ENCODE data around the gene CDT1. TPM values are rescaled to one million over a fixed set of nuclear protein-coding genes. Genes with fewer than 3 reads are reported as not detected.
A peak's percentile ranks its signal among the peaks of the same experiment; 100 is the strongest.

CDT1 gene
- total and polyA plus RNA-seq, 12 donors: 0.29 to 5.7 (median 1.6) TPM; not detected in 1

DNA sequence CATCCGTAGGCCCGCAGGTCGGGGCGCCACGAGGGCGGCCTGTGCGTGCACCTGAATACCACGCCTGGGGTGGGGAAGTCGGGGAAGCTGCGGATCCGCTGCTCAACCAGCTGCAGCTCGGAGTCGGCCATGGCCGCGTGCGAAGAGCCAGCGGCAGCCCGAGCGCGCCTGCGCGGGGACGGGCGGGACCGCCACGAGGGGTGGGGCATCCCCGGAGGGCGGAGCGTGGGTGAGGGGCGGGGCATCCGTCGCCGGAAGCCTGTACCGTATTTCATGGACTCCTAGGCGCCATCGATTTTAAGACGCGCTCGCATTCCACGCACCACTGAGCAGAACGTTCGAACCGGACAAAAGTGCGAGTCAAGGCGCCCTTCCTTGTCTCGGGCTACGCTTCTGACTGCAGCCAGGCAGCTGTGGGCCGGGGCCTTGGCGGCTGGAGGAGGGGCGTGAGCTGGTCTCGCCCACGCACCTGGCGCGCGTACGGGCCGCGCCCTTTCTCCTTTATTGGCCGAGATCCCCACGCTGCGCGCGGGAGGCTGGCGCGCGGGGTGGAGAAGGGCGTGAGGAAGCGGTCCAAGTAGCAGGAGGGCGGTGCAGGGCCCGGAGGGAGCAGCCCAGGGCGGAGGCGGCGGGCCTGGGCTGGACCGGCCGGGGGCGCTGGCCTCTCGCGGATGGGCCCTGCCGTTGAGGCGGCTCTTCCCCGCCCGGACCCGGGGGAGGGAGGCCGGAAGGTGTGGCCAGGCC lies 8.4 kb downstream of the CDT1 start, which contains the start of gene APRT:
TSS of gene APRT (minus strand) at position 160 of the 744 bp plus-strand sequence. CDS start at position 131, 29 bp downstream.
- peak in 5 of 6 experiments; percentile 11 to 45 (median 31) for TF ChIP-seq CTCF (IDR thresholded peaks at IDR 0.05)
- peak in 1 of 2 donors; percentile 67 for TF ChIP-seq POLR2A (IDR thresholded peaks at IDR 0.05)
- Histone ChIP-seq H3K4me3 (peak within 1 kb of the TSS; percentile 41 to 92 (median 54)), H3K4me1 (replicated peaks in 1 of 2) (peaks cover 23 to 29% of the 10 kb centered on the region in 2 donors), H3K27me3 (no peaks in the 10 kb centered on the region), H3K9me3 (replicated peaks in 1 of 3) (no peaks in the 10 kb centered on the region), H3K36me3 (replicated peaks in 1 of 2) (no peaks in the 10 kb centered on the region), H3K27ac (peak within 1 kb of the TSS; percentile 77 to 99 (median 91))
- intact Hi-C loops (cut with DNase I): no loop called here
- WGBS, 4 donors: 0% methylated on average over 23 to 84 of the region's 84 CpGs; no CpG with 5 or more reads in 1 of the 4 donors
- peak; percentile 95 to 98 (median 96) for DNase-seq

DNA sequence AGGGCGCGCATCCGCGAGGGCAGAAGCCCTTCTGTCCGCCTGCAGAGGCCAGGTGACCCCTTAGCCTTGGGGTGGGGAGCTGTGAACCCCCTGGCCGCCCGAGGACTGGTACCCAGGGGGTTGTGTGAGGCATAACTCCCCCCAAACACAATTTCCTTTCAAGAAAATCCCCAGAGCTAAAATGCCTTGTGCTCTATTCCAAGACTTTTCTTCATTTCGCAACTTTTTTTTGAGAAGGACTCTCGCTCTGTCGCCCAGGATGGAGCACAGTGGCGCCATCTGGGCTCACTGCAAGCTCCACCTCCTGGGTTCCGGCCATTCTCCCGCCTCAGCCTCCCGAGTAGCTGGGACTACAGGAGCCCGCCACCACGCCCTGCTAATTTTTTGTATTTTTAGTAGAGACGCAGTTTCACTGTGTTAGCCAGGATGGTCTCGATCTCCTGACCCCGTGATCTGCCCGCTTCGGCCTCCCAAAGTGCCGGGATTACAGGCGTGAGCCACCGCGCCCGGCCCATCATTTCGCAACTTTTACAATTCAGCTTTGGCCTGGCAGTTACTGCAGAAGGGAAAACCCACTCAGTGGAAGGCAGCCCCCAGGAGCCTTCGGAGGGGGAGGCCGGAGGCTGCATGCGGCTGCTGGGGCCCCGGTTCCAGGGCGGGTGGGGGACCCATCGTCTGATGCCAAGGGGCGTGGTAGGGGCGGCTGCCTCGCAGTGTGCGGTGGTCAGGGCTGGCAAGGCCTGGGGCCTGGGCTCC lies 9.1 kb downstream of the CDT1 start:
- peak overlapping the region; percentile 77 to 99 (median 91) for H3K27ac ChIP-seq
- peak; percentile 39 to 82 (median 69) for DNase-seq
- 42 to 50% (median 45%) methylated on average over 27 to 37 of the region's 37 CpGs for WGBS, 4 donors
- H3K4me1 ChIP-seq (replicated peaks in 1 of 2): peaks cover 23 to 29% of the 10 kb centered on the region in 2 donors
- TF ChIP-seq POLR2A (IDR thresholded peaks at IDR 0.05): no peak
- TF ChIP-seq CTCF (IDR thresholded peaks at IDR 0.05): peak in 1 of 6 experiments; percentile 12
- intact Hi-C loops (cut with DNase I): no loop called here
- H3K4me3 ChIP-seq: peak overlapping the region in 2 of 4 donors; percentile 26 to 92
- H3K27me3 ChIP-seq: no peaks in the 10 kb centered on the region
- no peaks in the 10 kb centered on the region for H3K36me3 ChIP-seq (replicated peaks in 1 of 2)
- no peaks in the 10 kb centered on the region for H3K9me3 ChIP-seq (replicated peaks in 1 of 3)

DNA sequence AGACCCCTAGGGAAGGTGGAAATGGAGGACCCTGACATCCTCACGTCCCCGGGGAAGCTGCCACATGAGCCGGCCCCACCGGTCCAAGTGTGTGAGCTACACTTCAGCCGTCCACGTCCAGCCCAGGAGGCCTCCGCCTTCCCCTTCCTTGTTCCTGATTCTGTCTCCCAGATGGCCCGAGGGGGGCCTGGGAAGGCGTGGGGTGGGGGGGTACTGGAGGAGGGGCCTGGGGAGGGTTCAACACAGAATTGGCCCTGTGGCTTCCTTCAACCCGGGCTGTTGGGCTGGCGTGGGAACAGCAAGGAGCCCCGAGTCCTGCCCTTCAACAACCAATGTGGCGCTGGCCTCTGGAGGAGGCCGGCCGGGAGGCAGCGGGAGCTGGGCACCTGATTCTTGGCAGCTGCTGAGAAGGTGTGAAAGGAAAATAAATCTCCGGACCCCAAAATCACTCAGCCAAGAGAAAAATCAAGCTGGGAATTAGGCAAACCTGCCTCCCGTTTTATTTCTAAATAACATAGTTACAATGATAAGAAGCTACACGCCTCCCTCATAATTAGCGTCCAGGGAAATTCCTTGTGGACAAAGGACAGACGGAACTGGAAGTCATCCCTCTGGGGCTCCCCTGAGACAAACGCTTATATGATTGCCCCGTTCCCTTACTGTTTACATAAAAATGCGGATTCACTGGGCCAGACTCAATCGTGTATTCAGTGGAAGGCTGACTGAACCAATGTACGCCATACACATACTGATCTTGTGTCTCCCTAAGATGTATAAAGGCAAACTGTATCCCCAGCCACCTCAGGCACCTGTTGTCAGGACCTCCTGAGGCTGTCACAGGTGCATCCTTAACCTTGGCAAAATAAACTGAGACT lies 9.9 kb downstream of the CDT1 start:
- 63 to 73% (median 70%) methylated on average over 21 to 26 of the region's 26 CpGs for WGBS, 4 donors
- H3K36me3 ChIP-seq (replicated peaks in 1 of 2): no peaks in the 10 kb centered on the region
- no peak for DNase-seq
- no peaks in the 10 kb centered on the region for H3K9me3 ChIP-seq (replicated peaks in 1 of 3)
- peaks cover 23 to 29% of the 10 kb centered on the region in 2 donors for H3K4me1 ChIP-seq (replicated peaks in 1 of 2)
- no peak overlapping the region for H3K4me3 ChIP-seq
- intact Hi-C loops (cut with DNase I): no loop called here
- H3K27ac ChIP-seq: peak overlapping the region in 2 of 5 donors; percentile 91 to 99
- TF ChIP-seq POLR2A (IDR thresholded peaks at IDR 0.05) (no peak), CTCF (IDR thresholded peaks at IDR 0.05) (no peak)
- H3K27me3 ChIP-seq: no peaks in the 10 kb centered on the region
